Kidney (tissue), 14 donors: ENCODE results near the gene SGSM2. TPM values are rescaled to one million over a fixed set of nuclear protein-coding genes. Genes with fewer than 3 reads are reported as not detected.

Source experiments
- DNase-seq, 5 donors: peaks; one replicate each; pipeline ENCODE4 v3.0.0-alpha.2; 2013 to 2020
- FAIRE-seq: peaks from 2 replicates; lab custom pipeline; 2012; peaks lifted over from hg19 to GRCh38; lab: Jason Lieb, UNC
- H3K27ac ChIP-seq, 2 donors: one replicate each; pipeline ENCODE4 v1.7.0; 2013; ENCODE audit warnings: low read depth in 2 of 2, low read length in 2 of 2, inconsistent platforms in 1 of 2
- H3K27me3 ChIP-seq: one replicate; pipeline ENCODE4 v1.7.1; 2013; ENCODE audit warnings: low read length, inconsistent platforms; ENCODE audit not compliant: control insufficient read depth, insufficient read depth
- H3K36me3 ChIP-seq, 3 donors: one replicate each; pipeline versions ENCODE4 v1.7.0 to v1.7.1; 2013; ENCODE audit warnings: low read length in 3 of 3, control low read depth in 1 of 3, inconsistent platforms in 1 of 3; ENCODE audit not compliant: insufficient read depth in 3 of 3, control insufficient read depth in 2 of 3
- H3K4me1 ChIP-seq, 3 donors: one replicate each; pipeline versions ENCODE4 v1.7.0 to v1.7.1; 2013; ENCODE audit warnings: low read length in 3 of 3, inconsistent platforms in 1 of 3, low read depth in 1 of 3; ENCODE audit not compliant: control insufficient read depth in 2 of 3, insufficient read depth in 2 of 3
- H3K4me3 ChIP-seq, 3 donors: one replicate each; pipeline versions ENCODE4 v1.7.0 to v1.8.1; 2013; ENCODE audit warnings: low read length in 3 of 3, control low read depth in 1 of 3, inconsistent platforms in 1 of 3
- H3K9ac ChIP-seq, 3 donors: one replicate each; pipeline versions ENCODE4 v1.7.0 to v1.7.1; 2013; ENCODE audit warnings: low read length in 3 of 3, control low read depth in 1 of 3, inconsistent platforms in 1 of 3
- H3K9me3 ChIP-seq, 3 donors: one replicate each; pipeline versions ENCODE4 v1.7.0 to v1.7.1; 2013; ENCODE audit warnings: low read length in 3 of 3, control low read depth in 1 of 3, inconsistent platforms in 1 of 3; ENCODE audit not compliant: control insufficient read depth in 2 of 3, insufficient read depth in 1 of 3
- CTCF ChIP-seq: IDR thresholded peaks from 3 replicates; pipeline ENCODE4 v1.5.1; 2012; ENCODE audit warnings: mild to moderate bottlenecking, moderate library complexity, borderline replicate concordance; ENCODE audit not compliant: insufficient read depth; ENCODE audit errors: extremely low read depth
- intact Hi-C: fragments of 100-400 bp; cut with DNase I; formaldehyde crosslinking; loops from one replicate; pipeline ENCODE4 v1.11.1; 2022
- polyA plus RNA-seq: library from polyadenylated mRNA; stranded (reverse); fragments of 350-450 nt; fragmentation: Illumina TruSeq; extraction: RNeasy Lipid Tissue Mini Kit (QIAGEN cat#74804); gene quantifications from one replicate; pipeline ENCODE4 v1.2.3, GENCODE V29; 2014; ENCODE audit warnings: low read depth, low replicate concordance; ENCODE audit not compliant: insufficient read depth
- total RNA-seq: library from RNA; stranded (reverse); fragmentation: NEBNext Ultra II Directional; extraction: Animal tissue kit (Norgen Biotek cat#: 25700); gene quantifications from one replicate; pipeline ENCODE4 v1.2.1, GENCODE V29; 2021
- donor health status: control.
- donor health status: control.
- donor health status: control.
- donor health status: control.
- donor health status: control.
- donor health status: DM: yes; HTN: yes; CAD: no.
- donor health status: Normal renal cell carcinoma (clear cell type).

SGSM2 gene
- total and polyA plus RNA-seq, 2 donors from 2014 or later: 33.7 to 58.0 TPM

- H3K9me3 ChIP-seq: no peaks in the 10 kb centered on the region
- H3K36me3 ChIP-seq: no peaks in the 10 kb centered on the region
- intact Hi-C loops: no loop called here
- no peak for TF ChIP-seq CTCF
- H3K4me3 ChIP-seq: peak overlapping the region; percentile 93 to 98 (median 93)
- DNase-seq (peak; percentile 96 to 99 (median 97)), FAIRE-seq (no peak)
- H3K4me1 ChIP-seq: peaks cover 9 to 42% (median 39%) of the 10 kb centered on the region in 3 donors
- peak overlapping the region; percentile 81 to 98 (median 92) for H3K9ac ChIP-seq
- no peaks in the 10 kb centered on the region for H3K27me3 ChIP-seq
- peak overlapping the region; percentile 99 to 100 for H3K27ac ChIP-seq
Observed at GRCh38 chr17:2399572-2400473, 62.5 kb downstream of the SGSM2 start.

DNA sequence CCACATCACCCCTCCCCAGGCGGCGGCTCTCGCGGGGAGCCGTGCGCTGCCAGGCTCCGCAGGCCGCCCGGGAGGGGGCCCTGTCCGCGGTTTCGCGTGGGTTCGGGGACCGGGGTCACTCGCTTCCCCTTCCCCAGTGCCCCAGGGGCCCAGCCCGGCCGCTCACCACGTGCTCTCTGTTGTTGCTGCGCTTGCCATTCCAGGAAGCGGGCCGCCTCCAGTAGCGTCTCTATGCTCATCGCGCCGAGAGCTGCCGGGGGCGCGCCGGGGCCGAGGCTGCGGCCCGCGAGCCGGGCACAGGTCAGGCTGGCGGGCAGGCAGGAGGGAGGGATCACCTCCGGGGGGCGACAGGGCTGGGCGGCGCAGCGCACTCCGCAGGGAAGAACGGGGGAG is 63.2 kb downstream of the SGSM2 start:
- H3K9me3 ChIP-seq: no peaks in the 10 kb centered on the region
- FAIRE-seq (no peak), DNase-seq (peak in 3 of 5 donors; percentile 71 to 91 (median 82))
- H3K9ac ChIP-seq: peak overlapping the region in 2 of 3 donors; percentile 77 to 98
- H3K4me1 ChIP-seq: peaks cover 9 to 37% (median 36%) of the 10 kb centered on the region in 3 donors
- no peak for TF ChIP-seq CTCF
- intact Hi-C loops: no loop called here
- H3K27ac ChIP-seq: peak overlapping the region; percentile 99 to 100
- peak overlapping the region; percentile 93 to 98 (median 93) for H3K4me3 ChIP-seq
- no peaks in the 10 kb centered on the region for H3K36me3 ChIP-seq
- H3K27me3 ChIP-seq: no peaks in the 10 kb centered on the region

DNA sequence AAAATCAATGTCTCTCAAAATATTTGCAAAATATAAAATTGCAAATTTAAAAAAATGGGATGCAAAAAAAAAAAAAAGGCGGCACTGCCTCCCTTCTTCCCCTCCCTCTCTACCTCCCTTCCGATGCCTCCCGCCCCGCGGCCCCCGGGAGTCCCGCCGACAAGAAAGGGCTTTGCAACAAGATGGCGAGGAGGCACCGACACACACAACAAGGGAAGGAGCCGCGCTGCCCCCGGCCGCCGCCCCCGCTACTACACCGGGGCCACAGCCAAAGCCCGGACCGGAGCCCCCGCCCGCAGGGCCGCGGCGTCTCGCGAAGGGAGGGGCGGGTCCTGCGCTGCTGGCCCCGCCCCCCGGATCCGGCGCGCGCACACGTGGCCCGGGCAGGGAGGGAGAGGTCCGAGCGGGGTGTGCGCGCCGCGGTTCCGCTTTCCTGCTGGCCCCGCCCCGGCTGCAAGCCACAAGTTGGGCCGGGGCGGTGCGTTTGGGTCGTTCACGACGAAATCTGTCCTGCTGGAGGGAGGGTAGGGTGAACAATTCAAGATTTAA is 63.6 kb downstream of the SGSM2 start, which contains the start of gene MNT:
Gene MNT, minus strand, starts transcription at position 184 of the 549 bp plus-strand sequence. CDS start 348 bp downstream, outside the sequence.
- no peaks in the 10 kb centered on the region for H3K9me3 ChIP-seq

More for the DNA sequence above, 63.6 kb downstream of the SGSM2 start, which contains the start of gene MNT:
- Histone ChIP-seq H3K36me3 (no peaks in the 10 kb centered on the region), H3K27ac (peak within 1 kb of the TSS; percentile 99 to 100), H3K9ac (peak within 1 kb of the TSS; percentile 82 to 98 (median 92)), H3K4me3 (peak within 1 kb of the TSS; percentile 93 to 98 (median 93)), H3K27me3 (no peaks in the 10 kb centered on the region), H3K4me1 (peaks cover 8 to 32% (median 32%) of the 10 kb centered on the region in 3 donors)
- intact Hi-C loops: no loop called here
- DNase-seq (peak; percentile 96 to 99 (median 97)), FAIRE-seq (no peak)
- no peak for TF ChIP-seq CTCF
